ENCODE measurements around the gene GGA3.
A peak's percentile ranks its signal among the peaks of the same experiment; 100 is the strongest.

The GGA3 gene

DNA sequence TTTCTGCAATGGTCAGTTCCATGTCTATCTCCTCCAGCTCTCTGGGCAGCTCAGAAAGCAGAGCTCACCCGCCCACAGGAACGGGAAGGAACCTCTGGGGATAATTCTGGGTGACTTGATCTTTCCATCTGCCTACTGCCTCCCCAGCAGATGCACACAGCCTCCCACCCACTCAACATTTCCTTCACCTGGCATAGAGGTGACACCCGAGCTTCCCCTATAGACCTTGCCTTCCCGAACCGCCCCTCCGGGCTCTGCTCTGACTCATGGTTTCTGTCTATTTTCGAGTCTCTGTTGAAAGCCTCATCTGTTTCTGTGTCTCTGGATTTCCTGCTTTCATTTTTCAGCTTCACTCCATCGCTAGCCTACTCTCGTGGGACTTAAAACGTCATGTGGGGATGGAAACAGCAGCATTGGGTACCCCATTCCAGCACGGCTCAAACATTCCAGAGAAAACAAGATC lies 11.4 kb downstream of the GGA3 start:
- peak; percentile 65 to 83 (median 70) for DNase-seq (ENCODE audit: low read depth in 3 of 3)

DNA sequence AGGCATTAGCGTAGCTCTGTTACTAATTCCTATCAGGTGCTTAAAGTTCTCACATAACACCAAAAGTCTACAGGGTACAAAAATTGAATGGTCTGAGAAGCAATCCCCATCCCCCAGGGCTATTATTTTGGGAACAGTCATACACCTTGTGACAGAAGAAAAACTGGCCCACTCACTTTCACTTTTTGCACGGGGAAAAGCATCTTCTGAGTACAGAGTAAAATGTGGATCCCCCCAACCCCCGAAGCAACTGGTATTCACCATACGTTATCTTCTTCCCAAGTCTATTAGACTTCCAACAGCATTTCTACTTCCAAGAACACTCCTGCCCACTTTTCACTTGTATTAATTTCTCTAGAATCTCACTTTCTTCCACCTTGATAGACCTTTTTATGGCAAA lies 11.8 kb downstream of the GGA3 start:
- DNase-seq (ENCODE audit: low read depth in 3 of 3), result no peak

DNA sequence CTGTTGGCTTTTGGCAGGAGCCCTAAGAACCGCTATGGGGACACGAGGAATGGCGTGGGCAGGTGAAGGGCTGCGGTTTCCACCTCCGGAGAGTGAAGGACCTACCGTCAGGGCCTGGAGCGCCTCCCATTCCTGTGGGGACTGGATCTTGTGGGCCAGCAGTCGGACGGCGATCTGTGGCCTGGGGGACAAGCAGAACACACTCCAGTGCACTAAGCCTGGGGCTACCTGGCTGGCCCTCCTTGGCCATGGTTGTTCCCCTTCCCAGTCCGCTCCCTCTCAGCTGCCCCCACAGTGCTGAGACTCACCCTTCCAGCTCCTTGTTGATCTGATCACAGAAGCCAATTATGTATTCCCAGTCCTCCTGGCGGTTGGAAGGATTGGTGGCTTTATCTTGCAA lies 15.0 kb downstream of the GGA3 start:
- DNase-seq (ENCODE audit: low read depth in 3 of 3), result no peak

DNA sequence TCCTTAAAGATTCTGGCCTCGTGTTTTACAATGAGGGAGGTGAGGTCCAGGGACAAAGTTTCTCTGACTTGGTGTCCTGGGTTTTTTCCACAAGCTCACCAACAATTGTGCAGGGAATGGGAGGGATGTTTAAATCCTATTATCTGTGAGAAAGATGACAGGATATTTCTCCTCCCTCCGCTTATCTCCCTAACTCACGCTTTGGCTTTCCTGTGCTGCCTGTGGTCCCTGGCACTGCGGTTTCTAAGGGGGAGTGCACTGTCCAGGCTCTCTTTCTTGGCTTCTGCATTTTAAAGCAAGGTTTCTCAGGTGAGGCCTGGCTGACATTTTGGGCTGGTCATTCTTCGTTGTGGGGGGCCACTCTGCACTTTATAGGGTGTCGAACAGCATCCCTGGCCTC lies 16.4 kb downstream of the GGA3 start:
- DNase-seq (ENCODE audit: low read depth in 3 of 3), result no peak

DNA sequence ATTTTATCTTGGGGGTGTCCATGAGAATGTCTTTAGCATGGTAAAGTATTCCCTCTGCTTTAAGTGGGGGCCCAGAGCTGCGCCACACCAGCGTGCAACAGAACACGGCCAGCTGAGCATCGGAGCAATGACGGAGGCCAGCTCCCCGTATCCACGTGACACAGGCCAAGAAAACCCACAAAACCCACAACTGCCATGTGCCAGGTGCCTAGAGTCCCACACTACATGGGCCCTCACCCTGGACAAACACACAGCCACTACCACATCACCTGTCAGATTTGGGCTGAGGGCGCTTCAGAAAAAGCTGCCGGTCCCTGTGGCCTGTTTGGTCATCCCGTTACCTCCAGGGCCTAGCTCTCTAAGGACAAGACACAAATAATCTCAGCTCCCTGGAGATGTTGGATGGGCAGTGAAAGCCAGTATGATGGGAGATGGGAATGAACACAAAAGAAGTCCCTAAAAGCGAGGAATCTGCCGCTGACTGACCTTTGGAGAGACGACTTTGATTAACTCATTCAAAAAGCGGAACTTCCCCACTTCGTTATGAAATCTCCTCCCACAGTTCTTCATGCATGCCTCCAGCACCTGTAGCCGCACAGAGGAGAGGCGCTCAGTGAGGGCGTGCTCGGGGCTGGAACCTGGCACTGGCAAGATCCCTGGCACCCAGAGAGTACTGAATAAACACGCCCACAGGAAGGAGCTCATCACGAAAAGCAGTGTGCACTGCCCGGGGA lies 17.1 kb downstream of the GGA3 start:
- no peak for DNase-seq (ENCODE audit: low read depth in 3 of 3)

DNA sequence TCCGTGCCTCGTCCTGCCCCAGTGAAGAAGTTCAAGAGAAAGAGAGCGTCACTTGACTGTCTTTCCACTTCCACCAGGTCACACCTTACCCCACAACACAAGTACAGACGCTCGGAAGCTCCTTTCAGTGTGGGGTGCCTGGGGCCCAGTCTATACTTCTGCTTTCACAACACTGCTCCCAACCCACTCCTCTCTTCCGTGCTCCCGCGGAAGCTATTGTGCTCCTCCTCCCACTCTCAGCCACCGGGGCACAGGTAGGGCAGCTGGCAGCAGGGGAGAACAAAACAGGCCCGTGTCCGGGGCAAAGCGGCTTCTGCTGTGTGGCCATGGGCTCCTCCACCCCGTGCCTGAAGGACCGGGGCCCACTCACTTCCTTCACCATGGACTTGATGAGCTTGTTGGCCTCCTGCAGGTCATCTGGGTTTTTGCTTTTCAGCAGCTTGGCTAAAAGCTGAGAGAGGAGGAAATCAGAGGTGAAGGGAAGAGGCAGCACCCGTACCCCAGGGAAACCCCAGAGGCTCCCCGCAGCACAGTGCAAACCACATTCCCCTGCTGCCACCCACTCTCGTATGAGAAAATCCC lies 18.9 kb downstream of the GGA3 start:
- DNase-seq (ENCODE audit: low read depth in 3 of 3), result no peak

DNA sequence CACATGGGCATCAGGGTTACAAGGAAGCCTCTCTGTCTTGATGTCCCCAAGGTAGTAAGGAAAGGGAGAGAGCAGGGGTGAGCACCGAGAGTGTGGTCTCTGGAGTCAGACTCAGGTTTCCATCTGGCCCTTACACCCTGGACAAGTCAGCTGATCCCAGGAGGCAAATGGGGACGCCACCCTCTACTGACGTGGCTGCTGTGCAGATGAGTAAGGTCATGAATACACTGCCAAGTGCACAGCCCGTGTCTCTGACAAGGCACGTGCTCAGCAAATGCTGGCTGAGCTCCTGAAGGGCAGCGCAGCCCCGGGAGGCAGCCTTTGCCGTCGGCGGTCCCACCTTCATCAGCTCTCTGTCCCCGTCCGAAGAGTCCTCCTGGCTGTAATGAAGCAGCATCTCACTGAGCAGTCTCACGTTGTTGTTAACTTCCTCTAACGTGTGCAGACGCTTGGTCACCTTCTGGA lies 19.4 kb downstream of the GGA3 start:
- no peak for DNase-seq (ENCODE audit: low read depth in 3 of 3)

DNA sequence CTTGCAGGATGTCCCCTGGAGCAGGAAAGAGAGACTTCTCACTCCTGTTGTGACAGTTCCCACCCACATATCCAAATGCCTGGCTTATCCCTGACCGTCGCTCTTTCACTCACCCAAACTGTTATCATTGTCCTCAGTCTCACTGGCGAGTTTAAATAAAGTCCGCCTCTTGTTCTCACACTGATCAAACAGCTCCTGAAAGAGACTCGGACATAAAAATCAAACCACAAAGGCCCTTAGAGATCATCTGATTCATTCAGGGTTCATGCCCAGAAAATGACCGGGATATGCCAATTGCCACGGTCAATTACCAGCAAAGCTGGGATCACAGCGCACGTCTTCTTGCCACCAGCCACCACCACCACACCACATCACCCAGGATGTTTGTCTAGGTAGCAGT lies 19.9 kb downstream of the GGA3 start:
- DNase-seq (ENCODE audit: low read depth in 3 of 3), result no peak

DNA sequence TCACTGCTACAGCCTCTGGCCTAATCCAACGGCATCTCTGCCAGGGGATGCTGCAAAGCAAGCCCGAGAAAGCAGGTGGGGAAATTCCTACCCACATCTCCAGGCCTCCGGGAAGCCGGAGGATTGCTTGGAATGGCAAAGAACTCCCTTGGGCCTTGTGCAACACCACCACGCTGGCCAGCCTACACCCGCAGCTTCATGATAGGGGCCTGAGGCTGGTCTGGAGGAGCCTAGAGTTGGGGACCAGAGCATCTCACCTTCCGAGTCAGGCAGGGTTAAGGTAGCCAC lies 20.3 kb downstream of the GGA3 start:
- DNase-seq (ENCODE audit: low read depth in 3 of 3), result no peak

DNA sequence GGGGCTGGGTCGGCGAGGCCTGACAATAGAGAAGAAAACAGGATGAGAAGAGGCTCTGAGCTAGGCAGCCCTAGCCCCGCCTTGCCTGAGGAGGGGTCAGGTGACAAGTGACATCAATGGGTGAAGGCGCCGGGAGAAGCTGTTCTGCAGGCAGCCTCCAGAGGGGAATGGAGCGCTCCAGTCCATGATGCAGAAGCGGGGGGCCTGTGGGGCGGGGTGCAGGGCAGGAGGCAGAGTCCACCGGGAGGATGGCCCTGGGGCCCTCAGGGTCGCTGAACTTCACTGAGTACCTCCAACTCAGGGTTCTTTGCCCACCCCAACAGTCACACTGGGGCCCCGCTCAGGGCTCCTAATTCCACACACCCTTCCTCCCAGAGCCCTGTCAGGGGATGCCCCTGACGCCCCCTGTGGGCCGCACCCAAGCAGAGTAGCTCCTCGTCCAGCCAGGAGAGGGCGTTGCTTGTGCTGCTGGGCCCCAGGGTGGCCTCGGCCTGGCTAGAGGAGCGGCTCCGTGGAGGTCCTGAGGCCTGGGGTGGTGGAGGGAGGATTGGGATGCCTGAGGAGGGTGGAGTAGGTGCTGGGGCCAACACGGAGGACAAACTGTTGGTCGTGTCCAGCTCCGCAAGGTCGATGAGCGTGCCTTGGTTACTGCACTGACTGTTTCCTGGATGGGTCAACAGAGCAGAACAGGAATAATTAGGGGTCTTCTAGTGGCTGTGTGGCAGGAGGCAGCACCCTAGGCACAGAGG lies 20.8 kb downstream of the GGA3 start:
- peak in 2 of 3 donors; percentile 29 to 33 for DNase-seq (ENCODE audit: low read depth in 3 of 3)

DNA sequence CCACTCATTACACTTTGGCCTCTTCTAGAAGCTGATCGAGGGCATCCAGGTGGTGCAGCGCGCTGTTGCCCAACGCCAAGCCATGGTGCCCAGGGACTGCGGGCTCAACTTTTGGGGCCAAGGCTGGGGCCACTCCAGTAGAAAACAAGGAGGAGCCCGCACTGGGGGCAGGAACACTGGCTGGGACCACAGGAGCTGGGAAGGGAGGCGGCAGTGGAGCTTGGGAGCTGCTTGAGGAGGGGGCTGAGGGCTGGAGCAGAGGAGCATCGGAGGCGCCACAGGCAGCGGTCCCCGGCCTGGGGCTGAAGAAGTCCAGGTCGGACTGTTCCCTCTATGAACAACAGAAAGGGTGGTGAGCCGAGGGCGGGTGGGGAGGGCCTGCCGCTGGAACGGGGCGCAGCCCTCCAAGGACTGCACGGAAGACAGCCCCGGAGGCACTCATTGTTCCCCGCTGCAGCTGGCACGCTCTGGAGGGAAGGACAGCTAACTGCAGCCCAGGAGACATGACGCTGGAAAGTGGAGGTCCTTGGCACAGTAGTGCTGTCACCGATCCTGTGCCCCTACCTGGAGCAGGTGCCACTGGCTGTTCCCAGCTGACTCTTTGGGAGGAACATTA lies 21.5 kb downstream of the GGA3 start:
- no peak for DNase-seq (ENCODE audit: low read depth in 3 of 3)

DNA sequence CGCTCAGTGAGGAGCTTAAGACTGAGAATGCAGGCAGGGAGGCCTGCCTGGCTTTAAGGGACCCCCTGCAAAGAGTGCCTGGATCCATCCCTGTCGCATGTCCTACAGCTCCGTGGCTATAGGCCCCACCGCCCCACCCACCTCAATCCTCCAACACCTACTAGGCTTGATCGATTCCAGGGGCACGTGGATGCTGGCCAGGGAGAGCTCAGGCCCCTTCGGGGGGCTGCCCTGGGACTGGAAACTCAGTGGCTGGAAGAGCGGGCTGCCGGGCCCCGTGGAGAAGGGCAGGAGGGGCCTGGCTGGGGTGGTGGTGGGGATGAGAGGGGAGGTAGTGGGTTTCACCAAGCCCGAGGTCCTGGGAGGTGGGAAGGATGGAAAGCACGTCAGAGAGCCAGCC lies 22.2 kb downstream of the GGA3 start:
- no peak for DNase-seq (ENCODE audit: low read depth in 3 of 3)

DNA sequence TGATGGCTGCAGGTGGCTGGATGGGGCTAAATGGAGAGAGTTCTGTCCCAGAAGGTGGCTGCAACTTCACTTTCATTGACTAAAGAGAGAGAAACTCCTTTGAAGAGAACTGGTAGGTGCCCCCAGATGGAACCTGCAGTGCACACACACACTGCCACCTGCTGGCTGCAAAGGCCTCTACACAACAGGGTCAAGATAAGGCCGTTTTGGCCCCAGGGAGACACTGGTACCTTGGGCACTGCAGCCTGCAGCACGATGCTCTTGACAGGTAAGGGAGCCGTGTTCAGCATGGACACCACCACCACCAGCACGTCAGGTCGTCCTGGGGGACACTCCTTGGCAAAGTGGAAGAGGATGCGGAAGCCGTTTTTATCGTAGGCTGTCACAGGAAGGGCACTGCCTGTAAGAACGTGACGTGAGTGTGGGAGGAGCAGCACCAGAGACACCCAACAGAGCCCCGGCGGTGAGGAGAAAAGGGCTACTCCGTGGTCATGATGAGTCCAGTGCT lies 22.7 kb downstream of the GGA3 start:
- peak in 2 of 3 donors; percentile 45 to 57 for DNase-seq (ENCODE audit: low read depth in 3 of 3)

DNA sequence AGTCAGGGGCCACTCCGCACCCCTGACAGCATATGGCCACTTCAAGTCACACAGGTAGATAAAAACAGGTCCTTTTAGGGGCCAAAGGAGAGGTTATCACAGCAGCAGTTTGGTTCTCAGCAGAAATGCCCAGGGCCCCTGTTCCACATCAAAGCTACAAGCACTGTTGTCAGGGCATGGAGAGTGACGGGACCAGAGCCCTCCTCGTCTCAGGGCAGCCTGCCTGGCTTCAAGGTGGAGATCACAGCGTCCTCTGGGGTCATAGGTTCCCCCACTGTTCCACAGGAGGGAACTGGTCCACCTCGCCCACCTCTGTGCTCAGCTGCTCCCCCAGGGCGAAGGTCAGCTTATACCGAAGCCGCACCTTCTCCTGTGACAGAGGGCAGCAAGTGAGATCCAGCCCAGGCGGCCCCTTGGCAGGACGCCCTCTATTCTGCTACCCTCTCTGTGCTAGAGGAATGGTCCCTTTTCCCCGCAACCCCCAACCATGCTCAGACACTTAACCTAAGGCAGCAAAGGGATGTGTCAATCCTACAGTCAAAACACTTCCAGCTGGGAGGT lies 23.3 kb downstream of the GGA3 start:
- DNase-seq (ENCODE audit: low read depth in 3 of 3), result no peak

DNA sequence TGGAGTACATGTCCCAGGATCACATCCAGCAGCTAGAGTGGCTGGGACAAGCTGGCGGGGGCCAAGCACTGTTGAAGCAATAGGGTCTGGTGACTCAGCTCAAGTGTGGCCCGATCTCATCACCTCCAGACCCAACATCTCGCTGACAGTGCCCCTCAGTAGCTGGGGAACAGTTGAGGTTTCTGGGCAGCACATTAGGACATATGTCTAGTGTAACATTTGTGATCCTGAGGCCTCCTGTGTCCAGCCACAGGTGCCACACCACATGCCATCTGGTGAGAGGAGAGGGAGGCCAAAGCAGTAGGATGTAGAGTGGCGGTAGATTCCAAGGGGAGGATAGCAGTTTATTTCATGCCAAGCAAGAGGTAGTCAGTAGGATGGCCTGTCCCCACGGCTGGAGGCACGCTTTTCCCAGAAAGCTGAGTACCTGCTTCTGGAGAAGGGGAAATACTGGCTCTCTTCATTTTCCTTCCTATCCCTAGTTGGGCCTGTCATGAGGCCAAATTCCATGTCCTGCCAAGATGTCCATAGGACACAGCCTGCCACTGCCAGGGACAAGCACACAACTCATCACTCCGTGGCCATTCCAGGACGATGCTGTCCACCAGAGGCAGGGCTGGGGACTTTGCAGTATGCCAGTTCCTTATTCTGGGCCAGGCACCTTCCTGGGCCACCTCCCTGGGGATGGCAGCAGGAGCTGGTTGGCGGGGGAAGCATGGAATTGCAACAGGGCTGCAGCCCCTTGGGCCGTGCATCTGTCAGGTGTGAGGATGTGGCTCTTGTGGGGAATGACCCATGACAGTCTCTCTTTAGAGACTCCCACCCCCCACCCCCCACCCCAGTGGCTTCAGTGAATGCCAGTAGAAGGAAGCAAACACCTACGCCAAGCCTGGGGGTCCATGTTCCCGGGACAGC lies 24.0 kb downstream of the GGA3 start:
- DNase-seq (ENCODE audit: low read depth in 3 of 3), result no peak

DNA sequence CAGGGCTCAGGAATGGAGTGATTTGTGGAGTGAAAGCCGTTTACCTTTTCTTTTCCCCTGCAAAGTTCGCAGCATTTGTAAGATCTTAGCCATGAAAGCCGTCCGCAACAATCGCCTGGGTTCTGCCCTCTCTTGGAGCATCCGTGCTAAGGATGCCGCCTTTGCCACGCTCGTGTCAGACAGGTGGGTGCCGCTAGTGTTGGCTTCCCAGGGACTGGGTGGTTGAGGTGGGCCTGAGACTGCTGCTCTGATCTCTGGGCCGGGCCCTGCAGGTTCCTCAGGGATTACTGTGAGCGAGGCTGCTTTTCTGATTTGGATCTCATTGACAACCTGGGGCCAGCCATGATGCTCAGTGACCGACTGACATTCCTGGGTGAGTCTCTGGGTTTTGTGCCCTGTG lies 28.6 kb downstream of the GGA3 start:
- DNase-seq (ENCODE audit: low read depth in 3 of 3), result no peak

DNA sequence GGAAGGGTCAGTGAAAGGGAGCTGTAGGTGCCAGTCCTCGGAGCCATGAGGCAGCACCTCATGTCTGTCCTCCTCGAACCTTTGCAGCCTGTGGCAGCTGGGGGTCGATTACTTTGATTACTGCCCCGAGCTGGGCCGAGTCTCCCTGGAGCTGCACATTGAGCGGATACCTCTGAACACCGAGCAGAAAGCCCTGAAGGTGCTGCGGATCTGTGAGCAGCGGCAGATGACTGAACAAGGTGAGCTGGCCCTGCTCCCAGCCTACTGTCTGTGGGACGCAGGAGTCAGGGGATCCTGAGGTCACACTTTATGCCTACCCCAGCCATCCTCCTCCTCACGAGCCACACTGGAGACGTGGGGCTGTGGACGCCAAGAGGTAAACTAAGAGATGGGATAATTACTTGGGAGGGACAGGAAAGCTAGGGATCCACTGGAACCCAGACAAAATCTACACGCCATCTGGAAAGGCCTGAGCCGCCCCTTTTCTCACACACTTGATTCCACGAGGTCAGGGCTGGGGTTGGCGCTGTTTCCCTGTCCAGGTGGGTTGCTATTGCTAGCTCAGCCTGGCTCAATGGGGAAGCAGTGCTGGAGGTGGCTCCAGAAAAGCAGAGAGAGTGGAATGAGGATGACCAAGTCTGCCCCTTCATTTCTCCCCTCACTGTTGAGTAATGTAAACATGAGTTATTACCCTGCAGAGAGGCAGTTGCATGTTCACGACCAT lies 29.5 kb downstream of the GGA3 start:
- no peak for DNase-seq (ENCODE audit: low read depth in 3 of 3)

DNA sequence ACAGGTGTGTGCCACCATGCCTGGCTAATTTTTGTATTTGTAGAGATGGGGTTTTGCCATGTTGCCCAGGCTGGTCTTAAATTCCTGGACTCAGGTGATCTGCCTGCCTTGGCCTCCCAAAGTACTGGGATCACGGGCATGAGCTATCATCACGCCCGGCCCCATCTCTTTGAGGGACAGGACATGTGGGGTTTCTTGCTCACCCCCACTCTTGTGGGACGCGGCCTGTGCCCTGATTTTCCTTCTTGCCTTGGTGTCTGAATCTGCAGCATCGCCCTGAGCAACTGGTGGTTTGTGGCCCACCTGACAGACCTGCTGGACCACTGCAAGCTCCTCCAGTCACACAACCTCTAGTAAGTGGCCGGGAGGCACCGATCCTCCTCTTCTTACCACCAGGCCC lies 30.3 kb downstream of the GGA3 start:
- no peak for DNase-seq (ENCODE audit: low read depth in 3 of 3)

DNA sequence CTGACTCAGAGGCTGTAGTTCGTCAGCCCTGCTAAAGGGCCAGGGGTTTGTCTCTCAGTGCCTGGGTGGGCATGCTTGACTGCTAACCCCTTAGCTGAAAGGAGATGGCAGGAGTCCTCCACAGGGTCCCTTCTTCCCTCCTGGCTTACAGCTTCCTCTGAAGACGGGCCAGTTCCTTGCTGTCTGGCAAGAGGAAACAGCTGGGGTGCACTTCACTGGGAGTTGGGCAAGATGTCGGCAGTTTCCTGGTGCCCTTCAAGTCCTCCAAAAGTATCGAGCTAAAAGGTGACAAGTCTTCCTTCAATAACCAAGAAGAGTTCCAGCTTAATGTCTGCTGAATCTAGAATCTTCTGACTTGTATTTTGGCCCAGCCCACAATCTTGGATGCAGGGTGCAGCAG lies 32.6 kb downstream of the GGA3 start:
- no peak for DNase-seq (ENCODE audit: low read depth in 3 of 3)

DNA sequence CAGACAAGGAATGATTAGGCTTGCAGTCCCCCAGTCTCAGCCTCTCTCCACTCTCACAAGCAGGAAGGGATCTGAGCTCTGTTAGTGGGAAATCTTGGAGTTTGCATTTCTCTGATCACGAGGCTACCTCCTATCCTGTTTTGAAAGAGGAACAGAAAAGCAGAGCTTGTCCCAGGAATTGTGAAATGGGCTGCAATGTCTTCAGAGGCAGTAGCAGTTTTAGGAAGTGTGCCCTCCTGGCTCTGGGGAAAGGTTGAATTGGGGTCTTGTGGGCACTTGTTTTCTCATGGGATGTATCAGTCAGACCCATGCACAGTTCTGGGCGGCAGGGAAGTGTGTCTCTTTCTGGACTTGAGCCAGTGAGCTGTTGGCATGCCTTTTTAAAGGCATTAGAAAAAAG lies 33.1 kb downstream of the GGA3 start:
- DNase-seq (ENCODE audit: low read depth in 3 of 3), result no peak
